Measurements from ENCODE around the gene SLC7A4. TPM values are rescaled to one million over a fixed set of nuclear protein-coding genes. Genes with fewer than 3 reads are reported as not detected.
A peak's percentile ranks its signal among the peaks of the same experiment; 100 is the strongest.

The SLC7A4 gene
- total RNA-seq, 1 experiment from 2014 or later: not detected

DNA sequence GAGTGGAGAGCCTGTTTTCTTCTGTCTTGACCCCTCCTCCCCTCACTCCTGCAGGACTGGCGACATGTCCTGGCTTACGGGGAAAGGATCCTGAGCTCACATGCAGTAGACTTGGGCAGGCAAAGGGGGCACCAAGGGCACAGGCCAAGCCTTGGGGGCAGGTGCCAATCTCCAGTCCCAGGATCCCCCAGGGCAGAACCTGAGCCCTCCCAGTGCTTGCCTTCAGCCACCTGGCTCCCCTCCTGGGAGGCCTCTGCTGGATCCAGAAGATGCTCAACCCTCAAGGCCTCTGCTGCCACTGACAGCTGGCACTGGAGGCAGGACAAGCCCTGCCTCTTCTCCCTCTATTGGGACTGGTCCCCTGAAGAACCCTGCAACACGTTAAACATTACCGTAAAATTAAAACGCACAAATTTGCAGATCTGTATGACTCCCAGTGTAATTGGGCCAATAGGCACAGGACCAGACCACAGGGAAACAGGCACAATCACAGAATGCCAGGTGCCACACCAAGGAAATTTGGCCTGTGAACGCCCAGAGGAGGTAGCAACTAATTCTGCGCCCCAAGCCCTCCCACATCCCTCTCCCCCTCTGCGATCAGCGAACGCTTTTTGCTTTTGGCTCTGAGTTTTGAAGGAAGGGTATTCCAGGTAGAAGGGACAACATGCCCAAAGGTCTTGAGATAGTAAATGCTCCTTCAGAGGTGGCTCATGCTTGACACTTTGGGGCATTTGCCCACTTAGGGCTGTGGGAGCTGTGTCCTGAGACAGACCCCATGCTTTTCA lies 51.2 kb downstream of the SLC7A4 start (continued):
- TF ChIP-seq SP1 (IDR thresholded peaks at IDR 0.05; ENCODE audit: low read depth): no peak

DNA sequence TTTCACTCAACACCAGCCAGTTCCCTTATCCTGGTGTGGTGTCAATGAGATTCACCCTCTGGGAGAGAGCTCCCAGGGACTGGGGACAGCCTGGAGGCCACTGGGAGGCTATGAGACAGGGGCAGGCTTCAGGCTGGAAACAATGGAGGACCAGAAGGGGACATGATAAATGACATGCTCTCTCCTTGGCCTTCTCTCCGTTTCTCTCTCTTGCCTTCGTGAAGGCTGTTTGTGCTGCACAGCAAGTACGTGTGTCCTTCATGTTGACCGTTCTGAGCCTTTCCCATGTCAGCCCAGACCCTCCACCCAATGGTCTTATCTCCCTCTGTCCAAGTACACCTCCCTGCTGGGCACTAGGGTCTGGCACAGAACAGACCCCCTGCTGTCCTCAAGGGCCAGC lies 51.8 kb downstream of the SLC7A4 start:
- peak overlapping the region; percentile 99 for H3K4me2 ChIP-seq (ENCODE audit: low read length)
- peaks cover 0 to 4% of the 10 kb centered on the region in 2 experiments; a peak in 1 of 4 replicates for H3K36me3 ChIP-seq (ENCODE audit: control insufficient read depth in 1 of 2, insufficient read depth in 2 of 2, low read length in 2 of 2)
- intact Hi-C loops (cut with micrococcal nuclease): loop anchor here (5.0 kb wide), 1 partner anchor 178 kb away; no protein-coding TSS in a partner anchor
- DNase-seq (ENCODE audit: low read depth, low spot score): no peak
- H3K4me1 ChIP-seq (ENCODE audit: control insufficient read depth in 1 of 2, insufficient read depth in 2 of 2, low read length in 2 of 2): peaks cover 6 to 18% of the 10 kb centered on the region in 2 experiments; a peak in 2 of 4 replicates
- TF ChIP-seq POLR2AphosphoS5 (IDR thresholded peaks at IDR 0.05; ENCODE audit: low read depth, low read length): no peak
- TF ChIP-seq EZH2phosphoT487 (IDR thresholded peaks at IDR 0.05; ENCODE audit: borderline replicate concordance): no peak
- TF ChIP-seq CEBPB (IDR thresholded peaks at IDR 0.05; ENCODE audit: low read depth): no peak
- TF ChIP-seq, protein P1, sequence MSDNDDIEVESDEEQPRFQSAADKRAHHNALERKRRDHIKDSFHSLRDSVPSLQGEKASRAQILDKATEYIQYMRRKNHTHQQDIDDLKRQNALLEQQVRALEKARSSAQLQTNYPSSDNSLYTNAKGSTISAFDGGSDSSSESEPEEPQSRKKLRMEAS (IDR thresholded peaks at IDR 0.05): no peak
- no peak for TF ChIP-seq ELF1 (IDR thresholded peaks at IDR 0.05; ENCODE audit: borderline replicate concordance, low read depth)
- no peak for TF ChIP-seq SRF (IDR thresholded peaks at IDR 0.05; ENCODE audit: low read depth)
- no peak for TF ChIP-seq JUND (IDR thresholded peaks at IDR 0.05)
- no peak for TF ChIP-seq SIN3A (IDR thresholded peaks at IDR 0.05; ENCODE audit: low read depth)
- no peak for TF ChIP-seq TCF7L2 (IDR thresholded peaks at IDR 0.05; ENCODE audit: borderline replicate concordance, extremely low read depth, insufficient read depth, insufficient read length)
- TF ChIP-seq EZH2 (IDR thresholded peaks at IDR 0.05): no peak
- no peak for TF ChIP-seq RAD21 (IDR thresholded peaks at IDR 0.05; ENCODE audit: low read depth)
- TF ChIP-seq SP1 (IDR thresholded peaks at IDR 0.05; ENCODE audit: low read depth): no peak
- no peak for TF ChIP-seq CBX3 (IDR thresholded peaks at IDR 0.05; ENCODE audit: low read depth)
- TF ChIP-seq, protein P2, sequence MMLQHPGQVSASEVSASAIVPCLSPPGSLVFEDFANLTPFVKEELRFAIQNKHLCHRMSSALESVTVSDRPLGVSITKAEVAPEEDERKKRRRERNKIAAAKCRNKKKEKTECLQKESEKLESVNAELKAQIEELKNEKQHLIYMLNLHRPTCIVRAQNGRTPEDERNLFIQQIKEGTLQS (IDR thresholded peaks at IDR 0.05): no peak
- TF ChIP-seq, protein P3, sequence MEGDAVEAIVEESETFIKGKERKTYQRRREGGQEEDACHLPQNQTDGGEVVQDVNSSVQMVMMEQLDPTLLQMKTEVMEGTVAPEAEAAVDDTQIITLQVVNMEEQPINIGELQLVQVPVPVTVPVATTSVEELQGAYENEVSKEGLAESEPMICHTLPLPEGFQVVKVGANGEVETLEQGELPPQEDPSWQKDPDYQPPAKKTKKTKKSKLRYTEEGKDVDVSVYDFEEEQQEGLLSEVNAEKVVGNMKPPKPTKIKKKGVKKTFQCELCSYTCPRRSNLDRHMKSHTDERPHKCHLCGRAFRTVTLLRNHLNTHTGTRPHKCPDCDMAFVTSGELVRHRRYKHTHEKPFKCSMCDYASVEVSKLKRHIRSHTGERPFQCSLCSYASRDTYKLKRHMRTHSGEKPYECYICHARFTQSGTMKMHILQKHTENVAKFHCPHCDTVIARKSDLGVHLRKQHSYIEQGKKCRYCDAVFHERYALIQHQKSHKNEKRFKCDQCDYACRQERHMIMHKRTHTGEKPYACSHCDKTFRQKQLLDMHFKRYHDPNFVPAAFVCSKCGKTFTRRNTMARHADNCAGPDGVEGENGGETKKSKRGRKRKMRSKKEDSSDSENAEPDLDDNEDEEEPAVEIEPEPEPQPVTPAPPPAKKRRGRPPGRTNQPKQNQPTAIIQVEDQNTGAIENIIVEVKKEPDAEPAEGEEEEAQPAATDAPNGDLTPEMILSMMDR (IDR thresholded peaks at IDR 0.05 in 2 of 3, conservative IDR thresholded peaks at IDR 0.05 in 1 of 3; ENCODE audit: borderline replicate concordance in 1 of 3, insufficient read depth in 1 of 3, low read depth in 2 of 3, low read length in 2 of 3): no peak
- TF ChIP-seq POLR2A (IDR thresholded peaks at IDR 0.05; ENCODE audit: borderline replicate concordance, extremely low read depth, insufficient read depth, insufficient read length): no peak
- TF ChIP-seq, protein P4, sequence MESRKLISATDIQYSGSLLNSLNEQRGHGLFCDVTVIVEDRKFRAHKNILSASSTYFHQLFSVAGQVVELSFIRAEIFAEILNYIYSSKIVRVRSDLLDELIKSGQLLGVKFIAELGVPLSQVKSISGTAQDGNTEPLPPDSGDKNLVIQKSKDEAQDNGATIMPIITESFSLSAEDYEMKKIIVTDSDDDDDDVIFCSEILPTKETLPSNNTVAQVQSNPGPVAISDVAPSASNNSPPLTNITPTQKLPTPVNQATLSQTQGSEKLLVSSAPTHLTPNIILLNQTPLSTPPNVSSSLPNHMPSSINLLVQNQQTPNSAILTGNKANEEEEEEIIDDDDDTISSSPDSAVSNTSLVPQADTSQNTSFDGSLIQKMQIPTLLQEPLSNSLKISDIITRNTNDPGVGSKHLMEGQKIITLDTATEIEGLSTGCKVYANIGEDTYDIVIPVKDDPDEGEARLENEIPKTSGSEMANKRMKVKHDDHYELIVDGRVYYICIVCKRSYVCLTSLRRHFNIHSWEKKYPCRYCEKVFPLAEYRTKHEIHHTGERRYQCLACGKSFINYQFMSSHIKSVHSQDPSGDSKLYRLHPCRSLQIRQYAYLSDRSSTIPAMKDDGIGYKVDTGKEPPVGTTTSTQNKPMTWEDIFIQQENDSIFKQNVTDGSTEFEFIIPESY (IDR thresholded peaks at IDR 0.05; ENCODE audit: extremely low read depth, insufficient replicate concordance, low read length): no peak
- ChIA-PET RAD21 (ENCODE audit: low non-redundant PET in 1 of 2, low total read pairs in 2 of 2, uncharacterized antibody in 2 of 2, unreplicated experiment in 2 of 2) (no interaction called here), CTCF (no interaction called here), POLR2A (no interaction called here)
- peak overlapping the region; percentile 93; the same call in 1 of the 2 replicates for H3K9ac ChIP-seq (ENCODE audit: low read length)
- peaks cover 24% of the 10 kb centered on the region for H3K79me2 ChIP-seq (ENCODE audit: insufficient read depth, low read length)
- no peaks in the 10 kb centered on the region for H3K27me3 ChIP-seq (ENCODE audit: insufficient read depth, low read length)
- no peak overlapping the region for H2AFZ ChIP-seq (ENCODE audit: low read depth, low read length, poor library complexity, severe bottlenecking)
- H4K20me1 ChIP-seq (ENCODE audit: insufficient read depth): no peaks in the 10 kb centered on the region
- ATAC-seq: no peak
- no peaks in the 10 kb centered on the region for H3K9me2 ChIP-seq (ENCODE audit: insufficient read depth)
- H3K27ac ChIP-seq (ENCODE audit: low read depth, low read length): peak overlapping the region; percentile 80; the same call in 1 of the 2 replicates
- H3K4me3 ChIP-seq (replicated peaks in 1 of 2; ENCODE audit: low read depth in 1 of 2, low read length in 2 of 2): no peak overlapping the region
- no TSS peak for BruUV-seq (replicated peaks)
- H3K9me3 ChIP-seq (ENCODE audit: control insufficient read depth in 1 of 2, insufficient read depth in 1 of 2, low read depth in 1 of 2, low read length in 2 of 2): peaks cover 4 to 10% of the 10 kb centered on the region in 2 experiments; a peak in 1 of 4 replicates
